Measurements from ENCODE around the gene ART4.
A peak's percentile ranks its signal among the peaks of the same experiment; 100 is the strongest.

ART4 gene

GRCh38 chr12:14854586-14855183 lies 11.4 kb upstream of the ART4 start:
- ChIA-PET POLR2A (no interaction called here), CTCF (interaction anchor here (0.7 to 1.5 kb wide), 3 partner anchors 9 to 140 kb away, joined by 3 to 5 read pairs (median 4); no protein-coding TSS in a partner anchor)
- DNase-seq (ENCODE audit: extremely low spot score): peak; percentile 17
- TF ChIP-seq CTCF (IDR thresholded peaks at IDR 0.05; ENCODE audit: control extremely low read depth, extremely low read depth, low read depth, missing control alignments): no peak

- TF ChIP-seq CTCF (IDR thresholded peaks at IDR 0.05; ENCODE audit: control extremely low read depth, extremely low read depth, low read depth, missing control alignments): no peak
- POLR2A ChIA-PET: no interaction called here
- CTCF ChIA-PET: interaction anchor here (0.7 to 1.5 kb wide), 2 partner anchors 9 to 141 kb away, joined by 3 to 4 read pairs; no protein-coding TSS in a partner anchor
- DNase-seq (ENCODE audit: extremely low spot score): no peak
Observed at GRCh38 chr12:14853961-14854360, 10.6 kb upstream of the ART4 start.

DNA sequence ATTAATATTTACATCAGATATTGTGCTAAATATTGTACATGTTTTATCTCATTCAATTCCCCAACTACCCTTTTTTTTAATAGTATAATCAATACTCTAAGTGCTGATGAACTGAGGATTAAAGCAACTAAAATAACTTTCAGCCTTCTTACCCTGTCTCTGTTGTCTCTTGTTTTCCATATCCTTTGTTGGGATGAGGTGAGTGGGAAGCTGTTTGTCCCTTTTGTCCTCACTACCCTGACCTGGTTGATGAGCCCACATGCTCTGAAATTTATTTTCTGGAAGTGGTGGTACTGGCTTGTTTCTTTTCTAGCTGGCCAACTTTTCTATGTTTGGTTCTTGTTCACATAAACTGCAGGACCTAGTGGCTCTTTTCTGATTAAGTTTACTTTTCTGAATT lies 9.6 kb upstream of the ART4 start:
- POLR2A ChIA-PET: no interaction called here
- DNase-seq (ENCODE audit: extremely low spot score): no peak
- CTCF ChIA-PET: interaction anchor here (0.9 to 1.3 kb wide), 4 partner anchors 20 to 155 kb away, joined by 3 to 4 read pairs (median 3); partner anchors contain the start of gene PDE6H
- TF ChIP-seq CTCF (IDR thresholded peaks at IDR 0.05; ENCODE audit: control extremely low read depth, extremely low read depth, low read depth, missing control alignments): no peak

DNA sequence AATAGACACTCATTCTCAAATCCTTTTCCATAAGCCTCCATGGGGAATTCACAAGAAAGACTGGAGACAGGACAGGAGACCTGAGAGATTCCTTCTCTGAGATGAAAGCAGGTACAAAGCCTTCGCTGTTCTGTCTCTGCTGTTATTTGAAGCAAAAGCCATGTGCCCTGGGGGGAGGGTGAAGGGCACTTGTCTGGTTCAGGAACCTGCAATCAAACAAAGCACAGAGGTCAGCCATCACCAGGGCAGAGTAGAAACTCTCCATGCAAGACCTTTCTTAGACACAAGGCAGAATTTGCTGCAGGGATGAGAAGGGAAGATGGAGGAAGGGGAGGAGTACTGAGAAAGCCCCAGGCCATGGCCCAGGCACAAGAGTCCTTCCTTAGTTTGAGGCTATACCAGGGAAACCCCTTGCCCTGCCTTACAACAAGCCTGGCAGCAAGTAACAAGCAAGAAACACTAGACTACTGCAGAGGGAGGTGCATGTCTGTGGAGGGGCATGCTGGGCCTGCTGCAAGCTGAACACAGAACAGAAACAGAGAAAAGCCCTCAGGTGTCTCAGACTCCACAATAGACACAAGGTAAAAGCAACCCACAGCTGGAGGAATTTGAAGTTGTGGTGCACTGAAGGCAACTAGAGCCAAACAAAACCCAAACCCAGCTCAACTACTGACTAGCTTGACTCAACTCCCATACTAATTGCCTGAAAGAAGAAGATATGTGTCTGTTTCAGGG lies 7.8 kb upstream of the ART4 start:
- ChIA-PET CTCF (interaction anchor here (0.8 to 2.2 kb wide), 3 partner anchors 22 to 145 kb away, joined by 4 to 9 read pairs (median 5); no protein-coding TSS in a partner anchor), POLR2A (no interaction called here)
- DNase-seq (ENCODE audit: extremely low spot score): no peak
- no peak for TF ChIP-seq CTCF (IDR thresholded peaks at IDR 0.05; ENCODE audit: control extremely low read depth, extremely low read depth, low read depth, missing control alignments)

GRCh38 chr12:14849661-14850060 lies 6.3 kb upstream of the ART4 start:
- CTCF ChIA-PET: interaction anchor here (1.0 to 7.4 kb wide), 4 partner anchors 15 to 146 kb away, joined by 3 to 85 read pairs (median 4); partner anchors contain the start of gene ERP27
- POLR2A ChIA-PET: no interaction called here
- DNase-seq (ENCODE audit: extremely low spot score): no peak
- TF ChIP-seq CTCF (IDR thresholded peaks at IDR 0.05; ENCODE audit: control extremely low read depth, extremely low read depth, low read depth, missing control alignments): no peak

DNA sequence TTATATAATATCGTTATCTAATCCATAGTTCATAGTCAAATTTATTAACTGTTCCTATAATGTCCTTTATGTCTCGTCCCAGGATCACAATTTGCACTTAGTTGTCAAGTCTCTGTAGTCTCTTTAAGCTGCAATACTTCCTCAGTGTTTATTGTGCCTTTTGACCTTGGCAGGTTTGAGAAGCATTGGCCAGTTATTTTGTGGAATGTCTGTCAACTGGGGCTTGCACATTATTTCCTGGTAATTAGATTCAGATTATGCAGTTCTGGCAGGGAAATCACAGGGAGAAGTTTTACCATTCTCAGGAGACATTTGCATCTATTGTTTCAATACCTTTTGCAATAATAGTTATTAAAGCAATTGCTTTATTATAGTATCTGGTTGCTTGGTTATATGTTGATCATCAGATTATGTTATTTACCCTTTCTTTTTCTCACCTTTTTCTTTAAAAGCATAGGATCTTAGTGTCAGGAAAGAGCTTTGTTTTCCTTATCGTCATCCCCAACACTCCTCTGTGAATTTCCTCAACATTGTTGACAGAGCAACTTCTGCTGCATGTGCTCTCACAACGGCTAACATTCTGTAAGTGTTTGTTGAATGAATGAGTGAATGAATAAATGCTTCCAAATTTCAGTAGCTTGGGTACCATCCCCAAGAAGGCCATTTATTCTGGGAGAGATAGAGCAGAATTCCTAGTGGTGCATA lies 3.7 kb upstream of the ART4 start:
- no peak for TF ChIP-seq CTCF (IDR thresholded peaks at IDR 0.05; ENCODE audit: control extremely low read depth, extremely low read depth, low read depth, missing control alignments)
- no peak for DNase-seq (ENCODE audit: extremely low spot score)
- ChIA-PET CTCF (interaction anchor here (1.0 to 7.4 kb wide), 6 partner anchors 14 to 374 kb away, joined by 3 to 85 read pairs (median 10); partner anchors contain the start of gene RERG), POLR2A (no interaction called here)
